Caco-2 (cell line): ENCODE measurements around the gene KNCN. TPM values are rescaled to one million over a fixed set of nuclear protein-coding genes. Genes with fewer than 3 reads are reported as not detected.

Experiments
- BruUV-seq: library from RNA; stranded (reverse); fragments of 400-500 nt; replicated peaks from 2 replicates; lab custom pipeline; 2021; lab: Mats Ljungman, UMichigan
- CTCF ChIA-PET: fragments of 300-600 bp; sonication (Branson Sonifier 250); formaldehyde crosslinking; loops from one replicate; lab custom pipeline; 2022; ENCODE audit warnings: antibody characterized with exemption; lab: Charles Lee
- POLR2A ChIA-PET: fragments of 300-600 bp; sonication (Branson Sonifier 250); formaldehyde crosslinking; loops from one replicate; lab custom pipeline; 2022; ENCODE audit warnings: antibody characterized with exemption; lab: Charles Lee
- DNase-seq, 2 experiments: peaks; one replicate each; pipeline versions ENCODE4 v3.0.0 to v3.0.0-alpha.2; 2020 to 2022
- H3K27me3 ChIP-seq: replicated peaks from 2 replicates; pipeline ENCODE4 v1.6.0; 2011; ENCODE audit warnings: low read length; ENCODE audit not compliant: control insufficient read depth, insufficient read depth
- H3K36me3 ChIP-seq: 2 replicates; pipeline ENCODE4 v1.5.1; 2011; ENCODE audit warnings: low read length; ENCODE audit not compliant: control insufficient read depth, insufficient read depth
- H3K4me1 ChIP-seq: fragments of 250-450 bp; sonication (Bioruptor Pico); 2 replicates; pipeline ENCODE4 v1.5.1; 2020; ENCODE audit warnings: mild to moderate bottlenecking
- H3K4me3 ChIP-seq: 2 replicates; pipeline ENCODE4 v1.5.1; 2011; ENCODE audit warnings: low read depth, mild to moderate bottlenecking, control low read depth, low read length
- H3K9me3 ChIP-seq: fragments of 250-450 bp; sonication (Bioruptor Pico); 2 replicates; pipeline ENCODE4 v1.5.1; 2020; ENCODE audit warnings: mild to moderate bottlenecking, moderate library complexity
- H3K27ac Mint-ChIP-seq: one replicate; pipeline ENCODE4 v1.8.0; 2022; ENCODE audit warnings: mixed read lengths; ENCODE audit not compliant: unreplicated experiment
- H3K27me3 Mint-ChIP-seq: one replicate; pipeline ENCODE4 v1.8.0; 2022; ENCODE audit warnings: mixed read lengths; ENCODE audit not compliant: insufficient read depth, unreplicated experiment
- H3K36me3 Mint-ChIP-seq: one replicate; pipeline ENCODE4 v1.8.0; 2022; ENCODE audit warnings: mild to moderate bottlenecking, mixed read lengths; ENCODE audit not compliant: insufficient read depth, unreplicated experiment
- H3K4me1 Mint-ChIP-seq: one replicate; pipeline ENCODE4 v1.8.0; 2022; ENCODE audit warnings: low read depth, mixed read lengths; ENCODE audit not compliant: unreplicated experiment
- H3K4me3 Mint-ChIP-seq: one replicate; pipeline ENCODE4 v1.8.0; 2022; ENCODE audit warnings: mild to moderate bottlenecking, moderate library complexity, mixed read lengths; ENCODE audit not compliant: unreplicated experiment
- H3K9me3 Mint-ChIP-seq: one replicate; pipeline ENCODE4 v1.8.0; 2022; ENCODE audit warnings: mixed read lengths; ENCODE audit not compliant: unreplicated experiment
- CTCF ChIP-seq, 2 experiments: fragments of 200-600 bp in 1 of 2; IDR thresholded peaks; 1 replicate in 1 of 2; 2 replicates in 1 of 2; pipeline versions ENCODE4 v1.5.1 to v1.8.0; 2011 to 2022; ENCODE audit warnings: antibody characterized with exemption in 1 of 2, control low read depth in 1 of 2, inconsistent platforms in 1 of 2, low read depth in 1 of 2, low read length in 1 of 2, mild to moderate bottlenecking in 1 of 2, moderate library complexity in 1 of 2; ENCODE audit not compliant: insufficient read depth in 1 of 2, severe bottlenecking in 1 of 2, unreplicated experiment in 1 of 2
- intact Hi-C: fragments of 100-400 bp; cut with micrococcal nuclease; formaldehyde crosslinking; loops from one replicate; pipeline ENCODE4 v1.10.0; 2022; ENCODE audit not compliant: unreplicated experiment
- total RNA-seq: library from RNA; stranded (reverse); gene quantifications from 2 replicates; pipeline ENCODE4 v1.2.3, GENCODE V29; 2022

KNCN gene
- total RNA-seq, 1 experiment from 2014 or later = not detected

- TF ChIP-seq CTCF (IDR thresholded peaks at IDR 0.05; ENCODE audit: insufficient read depth in 1 of 2, low read depth in 1 of 2, low read length in 1 of 2, severe bottlenecking in 1 of 2, unreplicated experiment in 1 of 2) = no peak
- intact Hi-C loops = no loop called here
- no peaks in the 10 kb centered on the region for H3K9me3 ChIP-seq
- no peaks in the 10 kb centered on the region for H3K36me3 Mint-ChIP-seq
- no peak overlapping the region for H3K27ac Mint-ChIP-seq
- no peak for DNase-seq
- no peaks in the 10 kb centered on the region for H3K27me3 ChIP-seq
- H3K36me3 ChIP-seq = no peaks in the 10 kb centered on the region
- CTCF ChIA-PET = no interaction called here
- H3K4me3 ChIP-seq = no peak overlapping the region
- H3K4me3 Mint-ChIP-seq = no peak overlapping the region
- no peaks in the 10 kb centered on the region for H3K9me3 Mint-ChIP-seq
- POLR2A ChIA-PET = no interaction called here
- H3K4me1 Mint-ChIP-seq = peaks cover 8% of the 10 kb centered on the region
- H3K4me1 ChIP-seq = no peaks in the 10 kb centered on the region
- BruUV-seq = no TSS peak
- H3K27me3 Mint-ChIP-seq = peaks cover 3% of the 10 kb centered on the region
Measured at GRCh38 chr1:46497020-46497419, 54.4 kb downstream of the KNCN start.

- CTCF ChIA-PET = no interaction called here
- no peak for TF ChIP-seq CTCF (IDR thresholded peaks at IDR 0.05; ENCODE audit: insufficient read depth in 1 of 2, low read depth in 1 of 2, low read length in 1 of 2, severe bottlenecking in 1 of 2, unreplicated experiment in 1 of 2)
- BruUV-seq = no TSS peak
- H3K27ac Mint-ChIP-seq = no peak overlapping the region
- no peaks in the 10 kb centered on the region for H3K27me3 ChIP-seq
- POLR2A ChIA-PET = no interaction called here
- no peaks in the 10 kb centered on the region for H3K36me3 ChIP-seq
- H3K4me1 ChIP-seq = no peaks in the 10 kb centered on the region
- no peak for DNase-seq
- H3K36me3 Mint-ChIP-seq = no peaks in the 10 kb centered on the region
- intact Hi-C loops = no loop called here
- no peaks in the 10 kb centered on the region for H3K9me3 Mint-ChIP-seq
- no peak overlapping the region for H3K4me3 Mint-ChIP-seq
- H3K4me1 Mint-ChIP-seq = peaks cover 8% of the 10 kb centered on the region
- peaks cover 6% of the 10 kb centered on the region for H3K27me3 Mint-ChIP-seq
- H3K4me3 ChIP-seq = no peak overlapping the region
- H3K9me3 ChIP-seq = no peaks in the 10 kb centered on the region
Measured at GRCh38 chr1:46496505-46496904, 54.9 kb downstream of the KNCN start.

- no peak overlapping the region for H3K4me3 Mint-ChIP-seq
- Histone ChIP-seq H3K27me3 (no peaks in the 10 kb centered on the region), H3K4me3 (no peak overlapping the region), H3K4me1 (no peaks in the 10 kb centered on the region), H3K9me3 (no peaks in the 10 kb centered on the region), H3K36me3 (no peaks in the 10 kb centered on the region)
- BruUV-seq = no TSS peak
- TF ChIP-seq CTCF (IDR thresholded peaks at IDR 0.05; ENCODE audit: insufficient read depth in 1 of 2, low read depth in 1 of 2, low read length in 1 of 2, severe bottlenecking in 1 of 2, unreplicated experiment in 1 of 2) = no peak
- H3K9me3 Mint-ChIP-seq = no peaks in the 10 kb centered on the region
- no peaks in the 10 kb centered on the region for H3K36me3 Mint-ChIP-seq
- DNase-seq = no peak
- CTCF ChIA-PET = no interaction called here
- no peak overlapping the region for H3K27ac Mint-ChIP-seq
- intact Hi-C loops = no loop called here
- H3K4me1 Mint-ChIP-seq = peaks cover 2% of the 10 kb centered on the region
- POLR2A ChIA-PET = no interaction called here
- H3K27me3 Mint-ChIP-seq = peaks cover 6% of the 10 kb centered on the region
Measured at GRCh38 chr1:46495778-46496177, 55.7 kb downstream of the KNCN start.

Other genes starting within 250 kb of the KNCN start
- gene LRRC41, start 248.0 kb downstream of the KNCN start, total RNA-seq = 41.7 and 43.5 TPM in 2 replicates
- 277 and 320 TPM in 2 replicates for gene UQCRH, start 247.9 kb downstream of the KNCN start, total RNA-seq
- gene NSUN4, start 210.8 kb downstream of the KNCN start, total RNA-seq = 21.4 and 21.8 TPM in 2 replicates
- gene FAAH, start 157.3 kb downstream of the KNCN start, total RNA-seq = 29.1 and 30.9 TPM in 2 replicates
- 0.16 TPM in 1 of 2 replicates, not detected in the other for gene DMBX1, start 61.8 kb downstream of the KNCN start, total RNA-seq
- gene MKNK1, start 52.6 kb upstream of the KNCN start, total RNA-seq = 22.7 and 30.5 TPM in 2 replicates
- 1.6 and 2.1 TPM in 2 replicates for gene MOB3C, start 65.2 kb upstream of the KNCN start, total RNA-seq
- 26.9 and 31.7 TPM in 2 replicates for gene ATPAF1, start 116.7 kb upstream of the KNCN start, total RNA-seq
- not detected in 2 replicates for gene TEX38, start 120.2 kb upstream of the KNCN start, total RNA-seq
- 60.3 and 61.6 TPM in 2 replicates for gene EFCAB14, start 167.5 kb upstream of the KNCN start, total RNA-seq
- not detected in 2 replicates for gene CYP4B1, start 247.4 kb upstream of the KNCN start, total RNA-seq